ENCODE data around the gene RAPGEF1.

Gene RAPGEF1

DNA sequence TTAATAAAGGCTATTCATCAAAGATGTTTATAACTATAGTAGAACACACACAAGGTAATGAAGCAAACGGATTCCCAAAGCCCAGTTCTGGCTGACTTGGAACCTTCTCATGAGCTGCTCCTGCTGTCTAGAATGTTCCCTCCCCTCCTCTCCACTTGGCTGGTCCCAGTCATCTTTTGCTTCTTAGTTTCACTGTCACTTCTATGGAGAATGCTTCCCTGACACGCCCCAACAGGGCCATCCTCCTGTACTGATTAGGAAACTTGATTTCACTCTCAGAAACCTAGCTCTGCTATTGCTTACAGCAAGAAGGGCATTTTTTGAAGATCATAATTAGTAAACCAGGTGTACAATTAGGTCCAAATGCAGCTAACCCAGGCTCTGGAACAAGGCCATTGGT is 3.2 kb upstream of the RAPGEF1 start:
- Histone ChIP-seq H3K27me3 (ENCODE audit: low read length) (no peaks in the 10 kb centered on the region), H4K20me1 (ENCODE audit: low read depth, low read length) (no peaks in the 10 kb centered on the region), H3K27ac (ENCODE audit: low read depth, low read length) (no peak overlapping the region), H3K9me3 (ENCODE audit: insufficient read depth, low read length) (no peaks in the 10 kb centered on the region), H3K4me3 (ENCODE audit: insufficient read depth, low read length, poor library complexity, severe bottlenecking) (no peak overlapping the region), H2AFZ (ENCODE audit: low read depth, low read length, severe bottlenecking) (no peak overlapping the region), H3K4me2 (ENCODE audit: low read depth, low read length, poor library complexity, severe bottlenecking) (no peak overlapping the region), H3K9ac (ENCODE audit: low read length) (no peak overlapping the region), H3K36me3 (ENCODE audit: low read length) (no peaks in the 10 kb centered on the region), H3K9me2 (replicated peaks; ENCODE audit: insufficient read depth, low read length) (no peaks in the 10 kb centered on the region), H3K79me2 (ENCODE audit: insufficient read depth, low read length) (peaks cover 12% of the 10 kb centered on the region), H3F3A (ENCODE audit: insufficient read depth) (0 out of 2 replicates have a peak, but pooled peaks cover 4% of the 10 kb centered on the region)
- no peak for TF ChIP-seq EZH2phosphoT487 (conservative IDR thresholded peaks at IDR 0.05; ENCODE audit: low read length)
- TF ChIP-seq, protein P1, sequence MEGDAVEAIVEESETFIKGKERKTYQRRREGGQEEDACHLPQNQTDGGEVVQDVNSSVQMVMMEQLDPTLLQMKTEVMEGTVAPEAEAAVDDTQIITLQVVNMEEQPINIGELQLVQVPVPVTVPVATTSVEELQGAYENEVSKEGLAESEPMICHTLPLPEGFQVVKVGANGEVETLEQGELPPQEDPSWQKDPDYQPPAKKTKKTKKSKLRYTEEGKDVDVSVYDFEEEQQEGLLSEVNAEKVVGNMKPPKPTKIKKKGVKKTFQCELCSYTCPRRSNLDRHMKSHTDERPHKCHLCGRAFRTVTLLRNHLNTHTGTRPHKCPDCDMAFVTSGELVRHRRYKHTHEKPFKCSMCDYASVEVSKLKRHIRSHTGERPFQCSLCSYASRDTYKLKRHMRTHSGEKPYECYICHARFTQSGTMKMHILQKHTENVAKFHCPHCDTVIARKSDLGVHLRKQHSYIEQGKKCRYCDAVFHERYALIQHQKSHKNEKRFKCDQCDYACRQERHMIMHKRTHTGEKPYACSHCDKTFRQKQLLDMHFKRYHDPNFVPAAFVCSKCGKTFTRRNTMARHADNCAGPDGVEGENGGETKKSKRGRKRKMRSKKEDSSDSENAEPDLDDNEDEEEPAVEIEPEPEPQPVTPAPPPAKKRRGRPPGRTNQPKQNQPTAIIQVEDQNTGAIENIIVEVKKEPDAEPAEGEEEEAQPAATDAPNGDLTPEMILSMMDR (IDR thresholded peaks at IDR 0.05; ENCODE audit: insufficient read depth, low read length, poor library complexity, severe bottlenecking) = no peak

DNA sequence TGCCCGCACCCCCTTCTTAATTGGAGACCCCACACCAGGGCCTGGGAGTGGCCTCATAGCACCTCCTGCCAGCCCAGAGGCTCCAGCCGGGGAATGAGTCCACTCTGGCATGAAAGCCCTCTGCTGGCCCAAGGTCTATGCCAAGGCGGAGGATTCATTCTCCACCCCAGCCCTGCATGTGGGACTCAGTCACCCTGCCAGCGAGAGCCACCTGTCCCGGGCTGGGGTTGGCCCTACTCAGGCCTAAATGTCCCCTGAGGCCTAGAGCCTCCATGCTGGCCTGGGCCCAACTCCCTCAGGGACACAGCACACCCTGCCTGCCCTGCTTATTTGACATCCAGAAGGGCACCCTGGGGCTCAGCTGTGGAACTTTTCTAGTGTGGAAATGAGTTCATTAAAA is 1.0 kb upstream of the RAPGEF1 start:
- no peak overlapping the region for H3K27ac ChIP-seq (ENCODE audit: low read depth, low read length)
- H3K79me2 ChIP-seq (ENCODE audit: insufficient read depth, low read length) = peaks cover 33% of the 10 kb centered on the region
- H3K4me2 ChIP-seq (ENCODE audit: low read depth, low read length, poor library complexity, severe bottlenecking) = no peak overlapping the region

GRCh38 chr9:131739133-131739958 is 530 bp downstream of the RAPGEF1 start:
- H3K36me3 ChIP-seq (ENCODE audit: low read length) = no peaks in the 10 kb centered on the region
- no peaks in the 10 kb centered on the region for H3K27me3 ChIP-seq (ENCODE audit: low read length)
- peak overlapping the region; percentile 99 for H3K27ac ChIP-seq (ENCODE audit: low read depth, low read length)
- TF ChIP-seq, protein P1 (IDR thresholded peaks at IDR 0.05; ENCODE audit: insufficient read depth, low read length, poor library complexity, severe bottlenecking) = no peak
- TF ChIP-seq EZH2phosphoT487 (conservative IDR thresholded peaks at IDR 0.05; ENCODE audit: low read length) = no peak
- H4K20me1 ChIP-seq (ENCODE audit: low read depth, low read length) = no peaks in the 10 kb centered on the region
- peaks cover 30% of the 10 kb centered on the region for H3F3A ChIP-seq (ENCODE audit: insufficient read depth)
- peak overlapping the region; percentile 87 for H3K4me2 ChIP-seq (ENCODE audit: low read depth, low read length, poor library complexity, severe bottlenecking)
- peak overlapping the region; percentile 81 for H3K4me3 ChIP-seq (ENCODE audit: insufficient read depth, low read length, poor library complexity, severe bottlenecking)
- H3K9ac ChIP-seq (ENCODE audit: low read length) = peak overlapping the region; percentile 67
- no peaks in the 10 kb centered on the region for H3K9me3 ChIP-seq (ENCODE audit: insufficient read depth, low read length)
- H3K79me2 ChIP-seq (ENCODE audit: insufficient read depth, low read length) = peaks cover 40% of the 10 kb centered on the region
- H2AFZ ChIP-seq (ENCODE audit: low read depth, low read length, severe bottlenecking) = no peak overlapping the region
- H3K9me2 ChIP-seq (replicated peaks; ENCODE audit: insufficient read depth, low read length) = no peaks in the 10 kb centered on the region

More for the DNA sequence above, 1.0 kb upstream of the RAPGEF1 start:
- H3K9ac ChIP-seq (ENCODE audit: low read length) = no peak overlapping the region
- H3F3A ChIP-seq (ENCODE audit: insufficient read depth) = peaks cover 15% of the 10 kb centered on the region
- no peaks in the 10 kb centered on the region for H3K36me3 ChIP-seq (ENCODE audit: low read length)
- H3K9me2 ChIP-seq (replicated peaks; ENCODE audit: insufficient read depth, low read length) = no peaks in the 10 kb centered on the region
- no peaks in the 10 kb centered on the region for H3K9me3 ChIP-seq (ENCODE audit: insufficient read depth, low read length)
- H2AFZ ChIP-seq (ENCODE audit: low read depth, low read length, severe bottlenecking) = no peak overlapping the region
- no peaks in the 10 kb centered on the region for H3K27me3 ChIP-seq (ENCODE audit: low read length)
- no peaks in the 10 kb centered on the region for H4K20me1 ChIP-seq (ENCODE audit: low read depth, low read length)
- no peak for TF ChIP-seq EZH2phosphoT487 (conservative IDR thresholded peaks at IDR 0.05; ENCODE audit: low read length)
- TF ChIP-seq, protein P1 (IDR thresholded peaks at IDR 0.05; ENCODE audit: insufficient read depth, low read length, poor library complexity, severe bottlenecking) = no peak
- no peak overlapping the region for H3K4me3 ChIP-seq (ENCODE audit: insufficient read depth, low read length, poor library complexity, severe bottlenecking)

Measured in SU-DHL-6 (cell line).